Skeletal muscle tissue (tissue), 4 donors: ENCODE results near the gene LRRC45. TPM values are rescaled to one million over a fixed set of nuclear protein-coding genes. Genes with fewer than 3 reads are reported as not detected.

ENCODE experiments used
- H3K27ac ChIP-seq: one replicate; pipeline ENCODE4 v1.7.0; 2013; ENCODE audit warnings: mild to moderate bottlenecking, low read depth, low read length, inconsistent platforms
- H3K27me3 ChIP-seq, 3 donors: one replicate each; pipeline ENCODE4 v1.7.0; 2013; ENCODE audit warnings: low read length in 3 of 3; ENCODE audit not compliant: control insufficient read depth in 3 of 3, insufficient read depth in 3 of 3
- H3K36me3 ChIP-seq, 3 donors: one replicate each; pipeline ENCODE4 v1.7.0; 2013; ENCODE audit warnings: low read length in 3 of 3; ENCODE audit not compliant: control insufficient read depth in 3 of 3, insufficient read depth in 3 of 3
- H3K4me1 ChIP-seq, 3 donors: one replicate each; pipeline ENCODE4 v1.7.0; 2013; ENCODE audit warnings: low read length in 3 of 3, mild to moderate bottlenecking in 3 of 3; ENCODE audit not compliant: control insufficient read depth in 3 of 3, insufficient read depth in 3 of 3
- H3K4me3 ChIP-seq, 3 donors: one replicate each; pipeline ENCODE4 v1.7.0; 2013; ENCODE audit warnings: low read length in 3 of 3
- H3K9ac ChIP-seq, 3 donors: one replicate each; pipeline ENCODE4 v1.7.0; 2013; ENCODE audit warnings: low read length in 3 of 3, mild to moderate bottlenecking in 3 of 3, moderate library complexity in 2 of 3, low read depth in 1 of 3
- H3K9me3 ChIP-seq, 3 donors: one replicate each; pipeline ENCODE4 v1.7.0; 2013; ENCODE audit warnings: low read length in 3 of 3; ENCODE audit not compliant: control insufficient read depth in 3 of 3
- total RNA-seq: library from RNA; depleted of rRNA; stranded (reverse); fragments of >200 nt; gene quantifications from one replicate; pipeline ENCODE4 v1.2.3, GENCODE V29; 2014
- donor health status: Osteomylitis.

The LRRC45 gene
- total RNA-seq, 1 donor from 2014 or later = 7.8 TPM

- H3K36me3 ChIP-seq = no peaks in the 10 kb centered on the region
- H3K27ac ChIP-seq = no peak overlapping the region
- H3K4me3 ChIP-seq = no peak overlapping the region
- H3K27me3 ChIP-seq = no peaks in the 10 kb centered on the region
- no peak overlapping the region for H3K9ac ChIP-seq
- H3K4me1 ChIP-seq = no peaks in the 10 kb centered on the region
- no peaks in the 10 kb centered on the region for H3K9me3 ChIP-seq
These were observed 50.3 kb downstream of the LRRC45 start for GRCh38 chr17:82073446-82073845.

DNA sequence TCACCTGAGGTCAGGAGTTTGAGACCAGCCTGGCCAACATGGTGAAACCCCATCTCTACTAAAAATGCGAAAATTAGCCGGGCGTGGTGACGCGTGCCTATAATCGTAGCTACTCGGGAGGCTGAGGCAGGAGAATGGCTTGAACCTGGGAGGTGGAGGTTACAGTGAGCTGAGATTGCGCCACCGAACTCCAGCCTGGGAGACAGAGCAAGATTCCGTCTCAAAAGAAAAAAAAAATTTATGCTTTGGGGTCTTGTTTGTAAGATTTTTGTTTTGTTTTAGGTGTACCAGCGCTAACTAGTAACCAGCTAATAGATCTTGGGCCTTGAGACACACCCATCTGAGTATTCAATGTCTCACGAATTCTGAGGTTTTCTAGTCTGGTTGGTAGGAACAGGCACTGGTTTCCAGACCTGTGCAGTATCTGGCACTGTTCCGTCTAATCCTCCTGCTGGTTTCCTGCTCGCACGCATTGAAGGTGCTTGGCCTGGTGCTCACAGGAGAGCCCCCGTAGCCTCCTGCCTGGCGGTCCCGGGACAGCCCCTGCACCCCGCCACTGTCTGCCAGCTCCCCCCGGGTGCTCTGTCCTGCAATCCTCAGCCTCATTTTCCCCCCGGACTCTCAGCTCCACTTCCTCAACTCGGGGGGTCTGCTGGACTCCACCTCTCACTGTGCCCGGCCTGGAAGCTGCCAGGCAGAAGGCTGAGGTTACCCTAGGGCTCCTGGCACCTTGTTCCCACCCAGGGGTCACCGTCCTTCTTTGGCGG is 53.1 kb downstream of the LRRC45 start:
- Histone ChIP-seq H3K4me1 (no peaks in the 10 kb centered on the region), H3K36me3 (peaks cover 17 to 22% (median 20%) of the 10 kb centered on the region in 3 donors), H3K4me3 (no peak overlapping the region), H3K9me3 (no peaks in the 10 kb centered on the region), H3K27ac (no peak overlapping the region), H3K27me3 (no peaks in the 10 kb centered on the region), H3K9ac (no peak overlapping the region)

DNA sequence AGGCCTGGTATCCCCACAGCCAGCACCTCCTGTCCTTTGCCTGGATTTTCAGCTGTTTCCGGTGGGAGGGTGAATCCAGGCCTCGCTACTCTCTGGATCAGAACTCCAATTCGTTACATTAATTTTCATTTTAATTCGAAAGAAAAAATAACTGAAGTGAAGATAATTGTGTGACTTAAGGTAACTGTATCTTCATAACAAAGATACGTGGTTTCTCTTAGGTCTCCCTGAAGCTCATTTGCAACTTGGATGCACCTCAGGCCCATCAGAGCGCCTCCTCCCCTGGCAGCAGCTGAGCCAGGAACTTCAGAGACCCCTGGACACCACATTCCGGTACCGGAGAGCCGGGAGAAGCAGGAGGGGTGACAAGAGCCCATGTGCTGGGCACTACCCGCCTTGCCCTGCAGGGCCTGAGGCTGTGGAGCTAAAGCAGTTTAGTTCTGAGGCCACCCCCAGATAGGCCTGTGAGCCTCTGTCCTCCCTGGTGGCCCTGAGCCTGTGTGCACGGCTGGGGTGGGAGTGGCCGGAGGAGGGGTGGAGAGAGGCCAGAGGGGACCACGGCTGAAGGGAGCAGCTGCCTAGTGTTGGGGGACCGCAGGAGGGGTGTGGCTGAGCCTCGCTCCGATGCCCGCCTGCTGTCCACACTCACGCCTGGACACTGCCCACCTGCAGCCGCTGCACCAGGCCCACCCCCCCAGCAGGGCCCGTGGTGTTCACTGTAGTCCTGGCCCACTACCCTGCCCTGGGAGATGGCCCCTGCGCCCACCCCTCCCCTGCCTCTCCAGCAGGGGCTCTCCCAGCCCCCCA is 53.9 kb downstream of the LRRC45 start:
- H3K27ac ChIP-seq = no peak overlapping the region
- no peaks in the 10 kb centered on the region for H3K27me3 ChIP-seq
- H3K9me3 ChIP-seq = no peaks in the 10 kb centered on the region
- no peak overlapping the region for H3K9ac ChIP-seq
- H3K4me1 ChIP-seq = no peaks in the 10 kb centered on the region
- no peak overlapping the region for H3K4me3 ChIP-seq
- H3K36me3 ChIP-seq = peaks cover 21 to 26% (median 23%) of the 10 kb centered on the region in 3 donors

DNA sequence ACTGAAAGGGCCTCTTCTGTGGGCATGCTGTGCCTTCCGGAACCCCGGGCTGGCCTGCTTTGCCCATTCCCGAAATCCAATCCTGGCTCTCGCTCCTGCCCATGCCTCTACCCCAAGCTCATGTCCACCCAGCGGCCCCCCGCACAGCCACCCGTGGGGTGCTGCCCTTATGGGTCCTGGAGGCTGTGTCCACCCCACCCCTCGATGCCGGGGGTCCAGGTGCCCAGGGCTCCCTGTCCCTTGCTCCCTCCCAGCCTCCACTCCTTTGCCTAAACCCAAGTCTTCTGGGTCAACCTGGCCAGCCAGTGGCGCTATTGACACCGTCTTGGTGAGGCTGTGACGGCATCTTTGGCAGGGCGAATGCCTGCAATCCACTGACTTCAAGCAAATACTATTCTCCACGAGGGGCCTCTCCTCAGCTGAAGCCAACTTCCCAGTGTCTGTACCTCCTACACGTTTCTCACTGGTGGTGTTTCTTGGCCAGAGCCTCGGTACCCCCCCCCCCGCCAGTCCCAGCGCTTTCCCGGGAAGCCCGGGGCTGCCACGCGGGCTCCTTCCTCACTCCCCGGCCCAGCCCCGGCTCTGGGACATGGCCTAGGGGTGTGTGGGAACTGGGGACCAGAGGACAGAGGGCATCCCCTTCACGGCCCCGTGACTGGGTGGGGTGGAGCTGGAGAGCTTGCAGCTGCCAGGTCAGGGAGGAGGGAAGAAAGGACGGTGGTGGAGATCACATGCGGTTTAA is 54.7 kb downstream of the LRRC45 start:
- H3K4me1 ChIP-seq = no peaks in the 10 kb centered on the region
- no peak overlapping the region for H3K27ac ChIP-seq
- H3K4me3 ChIP-seq = no peak overlapping the region
- H3K9ac ChIP-seq = no peak overlapping the region
- peaks cover 26 to 28% (median 27%) of the 10 kb centered on the region in 3 donors for H3K36me3 ChIP-seq
- H3K9me3 ChIP-seq = no peaks in the 10 kb centered on the region
- no peaks in the 10 kb centered on the region for H3K27me3 ChIP-seq

GRCh38 chr17:82078433-82078832 is 55.3 kb downstream of the LRRC45 start:
- H3K9ac ChIP-seq = no peak overlapping the region
- H3K27ac ChIP-seq = no peak overlapping the region
- no peaks in the 10 kb centered on the region for H3K9me3 ChIP-seq
- no peaks in the 10 kb centered on the region for H3K4me1 ChIP-seq
- H3K4me3 ChIP-seq = no peak overlapping the region
- H3K27me3 ChIP-seq = no peaks in the 10 kb centered on the region
- H3K36me3 ChIP-seq = peaks cover 33 to 35% (median 33%) of the 10 kb centered on the region in 3 donors

GRCh38 chr17:82079001-82079677 is 56.0 kb downstream of the LRRC45 start:
- H3K27me3 ChIP-seq = no peaks in the 10 kb centered on the region
- no peak overlapping the region for H3K27ac ChIP-seq
- no peaks in the 10 kb centered on the region for H3K4me1 ChIP-seq
- H3K9ac ChIP-seq = no peak overlapping the region
- no peaks in the 10 kb centered on the region for H3K9me3 ChIP-seq
- H3K4me3 ChIP-seq = no peak overlapping the region
- H3K36me3 ChIP-seq = peaks cover 39 to 41% (median 40%) of the 10 kb centered on the region in 3 donors

GRCh38 chr17:82080048-82080788 is 57.1 kb downstream of the LRRC45 start:
- no peak overlapping the region for H3K9ac ChIP-seq
- no peaks in the 10 kb centered on the region for H3K4me1 ChIP-seq
- H3K9me3 ChIP-seq = no peaks in the 10 kb centered on the region
- H3K36me3 ChIP-seq = peaks cover 43 to 49% (median 45%) of the 10 kb centered on the region in 3 donors
- H3K27ac ChIP-seq = no peak overlapping the region
- H3K27me3 ChIP-seq = no peaks in the 10 kb centered on the region
- no peak overlapping the region for H3K4me3 ChIP-seq
